Glutamatergic neuron (in vitro differentiated cells): Measurements from ENCODE around the gene CTTNBP2. TPM values are rescaled to one million over a fixed set of nuclear protein-coding genes. Genes with fewer than 3 reads are reported as not detected.

Experiments
- DNase-seq: peaks from one replicate; pipeline ENCODE4 v3.0.0; 2022
- H3K27ac Mint-ChIP-seq: one replicate; pipeline ENCODE4 v1.8.0; 2020; ENCODE audit warnings: mild to moderate bottlenecking, mixed read lengths, inconsistent platforms; ENCODE audit not compliant: unreplicated experiment
- H3K27me3 Mint-ChIP-seq: one replicate; pipeline ENCODE4 v1.8.0; 2020; ENCODE audit warnings: mild to moderate bottlenecking, moderate library complexity, mixed read lengths, inconsistent platforms; ENCODE audit not compliant: unreplicated experiment
- H3K36me3 Mint-ChIP-seq: one replicate; pipeline ENCODE4 v1.8.0; 2020; ENCODE audit warnings: mild to moderate bottlenecking, mixed read lengths, inconsistent platforms; ENCODE audit not compliant: unreplicated experiment
- H3K4me1 Mint-ChIP-seq: one replicate; pipeline ENCODE4 v1.8.0; 2020; ENCODE audit warnings: mild to moderate bottlenecking, low read depth, mixed read lengths, inconsistent platforms; ENCODE audit not compliant: unreplicated experiment
- H3K4me3 Mint-ChIP-seq: one replicate; pipeline ENCODE4 v1.8.0; 2020; ENCODE audit warnings: mild to moderate bottlenecking, mixed read lengths, inconsistent platforms; ENCODE audit not compliant: unreplicated experiment
- H3K9me3 Mint-ChIP-seq: one replicate; pipeline ENCODE4 v1.8.0; 2020; ENCODE audit warnings: mild to moderate bottlenecking, moderate library complexity, mixed read lengths, inconsistent platforms; ENCODE audit not compliant: unreplicated experiment
- total RNA-seq: library from RNA; stranded (reverse); fragmentation: NEBNext Ultra II Directional; extraction: Animal tissue kit (Norgen Biotek cat#: 25700); gene quantifications from one replicate; pipeline ENCODE4 v1.2.1, GENCODE V29; 2021; ENCODE audit not compliant: unreplicated experiment
- TF ChIP-seq, protein P1 (sequence below): fragments of 200-600 bp; sonication (generic); IDR thresholded peaks from one replicate; pipeline ENCODE4 v1.5.0; 2021; ENCODE audit not compliant: partially characterized antibody, unreplicated experiment

CTTNBP2 gene
- total RNA-seq, 1 donor from 2014 or later, result 22.2 TPM

DNA sequence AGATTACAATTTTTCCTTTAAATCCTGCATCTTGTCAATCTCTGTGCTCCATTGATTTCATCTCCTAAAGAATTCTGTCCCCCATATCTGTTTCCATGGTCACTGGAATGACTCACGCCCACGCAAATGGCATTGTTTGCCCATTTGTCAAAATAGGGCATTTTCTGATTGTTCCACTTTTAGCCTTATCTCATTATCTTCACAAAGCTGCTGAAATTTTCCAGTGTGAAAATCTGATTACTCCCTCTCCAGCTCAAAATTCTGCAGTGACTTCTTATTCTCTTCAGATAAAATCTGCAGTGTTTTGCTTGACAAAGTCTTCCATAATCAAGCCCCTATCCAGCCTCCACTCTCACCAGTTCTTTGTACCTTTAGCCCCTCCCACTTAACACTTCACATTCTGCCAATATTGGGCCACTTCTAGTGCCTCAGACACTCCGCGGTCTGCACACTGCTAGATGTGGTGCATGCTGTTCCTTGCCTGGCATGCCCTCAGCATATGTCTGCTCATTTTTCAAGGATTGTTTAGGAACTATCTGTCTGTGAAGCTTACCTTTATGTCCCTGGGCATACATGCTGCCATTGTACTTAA lies 33.9 kb upstream of the CTTNBP2 start:
- Mint-ChIP-seq H3K27me3 (no peaks in the 10 kb centered on the region), H3K36me3 (no peaks in the 10 kb centered on the region), H3K4me1 (no peaks in the 10 kb centered on the region), H3K27ac (no peak overlapping the region), H3K4me3 (no peak overlapping the region), H3K9me3 (no peaks in the 10 kb centered on the region)
- no peak for DNase-seq
- TF ChIP-seq, protein P1, sequence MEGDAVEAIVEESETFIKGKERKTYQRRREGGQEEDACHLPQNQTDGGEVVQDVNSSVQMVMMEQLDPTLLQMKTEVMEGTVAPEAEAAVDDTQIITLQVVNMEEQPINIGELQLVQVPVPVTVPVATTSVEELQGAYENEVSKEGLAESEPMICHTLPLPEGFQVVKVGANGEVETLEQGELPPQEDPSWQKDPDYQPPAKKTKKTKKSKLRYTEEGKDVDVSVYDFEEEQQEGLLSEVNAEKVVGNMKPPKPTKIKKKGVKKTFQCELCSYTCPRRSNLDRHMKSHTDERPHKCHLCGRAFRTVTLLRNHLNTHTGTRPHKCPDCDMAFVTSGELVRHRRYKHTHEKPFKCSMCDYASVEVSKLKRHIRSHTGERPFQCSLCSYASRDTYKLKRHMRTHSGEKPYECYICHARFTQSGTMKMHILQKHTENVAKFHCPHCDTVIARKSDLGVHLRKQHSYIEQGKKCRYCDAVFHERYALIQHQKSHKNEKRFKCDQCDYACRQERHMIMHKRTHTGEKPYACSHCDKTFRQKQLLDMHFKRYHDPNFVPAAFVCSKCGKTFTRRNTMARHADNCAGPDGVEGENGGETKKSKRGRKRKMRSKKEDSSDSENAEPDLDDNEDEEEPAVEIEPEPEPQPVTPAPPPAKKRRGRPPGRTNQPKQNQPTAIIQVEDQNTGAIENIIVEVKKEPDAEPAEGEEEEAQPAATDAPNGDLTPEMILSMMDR, result no peak

DNA sequence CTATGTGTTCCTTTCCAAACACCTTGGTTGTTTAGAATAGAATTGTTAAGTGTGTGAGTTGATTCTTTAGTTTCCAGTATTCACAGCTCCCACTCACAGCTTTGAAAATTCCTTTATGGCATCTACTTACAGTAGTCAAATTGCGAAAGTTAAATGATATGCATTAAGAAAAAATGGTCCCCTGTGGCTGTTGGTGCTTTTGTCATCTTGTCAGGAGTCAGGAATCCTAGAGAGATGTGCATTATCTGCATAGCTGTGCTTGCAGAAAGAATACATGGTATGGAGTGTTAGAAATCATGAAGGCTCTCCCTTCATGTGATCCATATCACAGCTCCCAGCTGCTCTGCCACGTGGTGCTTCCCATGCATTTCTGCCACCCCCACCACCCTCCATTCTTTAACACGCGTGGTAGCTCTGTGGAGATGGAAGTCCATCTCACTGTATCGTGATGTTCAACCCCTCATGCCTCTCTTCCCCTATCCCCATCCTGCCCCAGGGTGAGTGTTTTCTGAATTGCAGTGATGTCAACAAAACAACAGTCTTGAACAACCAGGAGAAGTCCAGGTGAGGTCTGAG lies 29.2 kb upstream of the CTTNBP2 start:
- TF ChIP-seq, protein P1, result no peak
- Mint-ChIP-seq H3K27ac (no peak overlapping the region), H3K9me3 (no peaks in the 10 kb centered on the region), H3K4me1 (no peaks in the 10 kb centered on the region), H3K4me3 (no peak overlapping the region), H3K27me3 (no peaks in the 10 kb centered on the region), H3K36me3 (no peaks in the 10 kb centered on the region)
- no peak for DNase-seq

DNA sequence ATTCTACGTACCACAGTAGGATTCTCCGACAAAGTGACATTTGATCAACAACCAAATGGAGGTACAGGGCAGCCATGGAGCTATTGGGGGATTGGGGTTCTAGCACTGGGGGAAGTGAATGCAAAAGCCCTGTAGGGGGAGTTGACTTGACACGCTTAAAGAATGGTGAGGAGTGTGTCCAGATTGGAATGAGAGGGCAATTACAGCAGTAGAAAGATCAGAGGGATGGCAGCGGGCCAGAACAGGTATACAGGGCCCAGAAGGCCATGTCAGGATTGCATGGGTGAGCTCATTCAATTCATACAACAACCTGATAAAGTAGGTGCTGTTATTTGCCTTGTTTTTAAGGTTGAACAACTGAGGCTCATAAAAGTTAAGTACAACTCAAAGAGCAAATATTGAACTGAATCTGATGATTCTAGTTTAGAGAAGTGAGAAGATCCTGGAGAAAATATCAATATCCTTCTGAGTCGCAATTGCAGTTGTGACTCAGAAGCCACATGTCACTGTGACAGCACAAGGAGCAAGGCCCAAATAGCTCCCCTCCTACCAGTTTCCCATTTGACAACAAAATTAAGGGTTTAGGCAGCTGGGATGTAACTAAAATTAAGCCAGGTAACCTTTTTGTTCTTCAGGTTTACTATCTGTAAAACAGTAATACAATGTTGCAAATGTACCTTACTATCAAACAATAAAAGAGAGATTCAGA lies 28.0 kb upstream of the CTTNBP2 start:
- TF ChIP-seq, protein P1, result no peak
- Mint-ChIP-seq H3K4me3 (no peak overlapping the region), H3K9me3 (no peaks in the 10 kb centered on the region), H3K27ac (no peak overlapping the region), H3K4me1 (no peaks in the 10 kb centered on the region), H3K36me3 (no peaks in the 10 kb centered on the region), H3K27me3 (no peaks in the 10 kb centered on the region)
- no peak for DNase-seq

DNA sequence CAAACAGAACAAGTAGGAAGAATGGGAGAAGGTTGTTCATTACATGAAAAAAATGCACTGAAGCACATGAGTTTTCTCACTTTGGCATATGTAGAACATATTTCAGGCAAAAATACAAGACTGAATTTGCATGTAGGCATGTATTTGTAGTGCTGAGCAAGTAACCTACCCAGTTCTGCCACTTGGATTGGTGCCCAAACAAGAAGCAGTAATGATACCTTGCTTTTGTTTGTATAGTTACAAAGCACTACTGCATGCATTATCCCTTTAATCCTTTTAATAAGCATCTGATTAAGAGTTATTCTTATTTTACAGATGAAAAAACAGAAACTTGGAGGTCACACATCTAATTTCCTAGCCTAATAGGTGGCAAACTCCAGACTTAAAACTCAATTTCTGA lies 23.1 kb upstream of the CTTNBP2 start:
- no peaks in the 10 kb centered on the region for H3K36me3 Mint-ChIP-seq
- H3K4me3 Mint-ChIP-seq, result no peak overlapping the region
- H3K9me3 Mint-ChIP-seq, result no peaks in the 10 kb centered on the region
- TF ChIP-seq, protein P1, result no peak
- H3K27me3 Mint-ChIP-seq, result no peaks in the 10 kb centered on the region
- no peaks in the 10 kb centered on the region for H3K4me1 Mint-ChIP-seq
- H3K27ac Mint-ChIP-seq, result no peak overlapping the region
- DNase-seq, result no peak

DNA sequence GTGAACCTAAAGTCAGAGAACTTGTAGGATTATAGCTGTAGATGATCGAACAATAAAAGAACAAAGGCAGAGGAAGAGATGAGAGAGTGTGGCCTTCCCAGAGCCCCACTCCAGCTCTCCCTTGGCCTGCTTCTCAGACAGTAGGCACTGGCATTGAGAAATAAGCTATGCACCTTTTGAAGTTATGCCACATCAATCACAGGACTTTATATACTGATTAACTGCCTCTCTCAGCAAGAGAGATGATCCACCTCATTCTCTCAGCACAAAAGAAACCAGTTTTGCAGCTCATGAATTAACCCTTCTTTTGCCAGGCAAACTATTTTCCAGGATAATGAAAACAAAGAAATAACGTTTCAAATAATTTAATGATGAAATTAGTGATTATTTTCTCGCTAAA lies 22.0 kb upstream of the CTTNBP2 start:
- DNase-seq, result no peak
- no peaks in the 10 kb centered on the region for H3K27me3 Mint-ChIP-seq
- H3K9me3 Mint-ChIP-seq, result no peaks in the 10 kb centered on the region
- no peaks in the 10 kb centered on the region for H3K4me1 Mint-ChIP-seq
- H3K27ac Mint-ChIP-seq, result no peak overlapping the region
- H3K36me3 Mint-ChIP-seq, result no peaks in the 10 kb centered on the region
- TF ChIP-seq, protein P1, result no peak
- no peak overlapping the region for H3K4me3 Mint-ChIP-seq
